GM12874 (cell line): Measurements from ENCODE around the gene ANKRD28.

ENCODE experiments used
- TF ChIP-seq, protein P1 (sequence below): IDR thresholded peaks from 2 replicates; pipeline ENCODE4 v1.5.1; 2011; ENCODE audit warnings: low read depth, mild to moderate bottlenecking, control low read depth, low read length, moderate library complexity; ENCODE audit not compliant: insufficient read depth

Gene ANKRD28

DNA sequence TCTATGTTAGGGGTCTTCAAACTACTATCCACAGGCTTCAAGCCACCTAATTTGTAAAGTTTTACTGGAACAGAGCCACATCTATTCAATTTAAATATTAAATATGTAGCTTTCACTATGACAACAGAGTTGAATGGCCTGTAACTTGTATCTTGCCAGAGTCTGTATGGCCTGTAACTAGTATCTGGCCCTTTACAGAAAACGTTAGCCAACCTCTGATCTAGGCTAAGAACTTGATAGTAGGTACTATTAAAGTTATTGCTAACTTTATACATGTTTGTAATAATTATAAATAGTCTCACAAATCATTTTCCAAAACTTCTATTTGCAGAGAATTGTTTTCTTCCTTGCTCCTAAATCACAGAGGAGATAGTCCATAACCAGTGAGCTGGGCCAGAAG lies 40.0 kb downstream of the ANKRD28 start:
- TF ChIP-seq, protein P1, sequence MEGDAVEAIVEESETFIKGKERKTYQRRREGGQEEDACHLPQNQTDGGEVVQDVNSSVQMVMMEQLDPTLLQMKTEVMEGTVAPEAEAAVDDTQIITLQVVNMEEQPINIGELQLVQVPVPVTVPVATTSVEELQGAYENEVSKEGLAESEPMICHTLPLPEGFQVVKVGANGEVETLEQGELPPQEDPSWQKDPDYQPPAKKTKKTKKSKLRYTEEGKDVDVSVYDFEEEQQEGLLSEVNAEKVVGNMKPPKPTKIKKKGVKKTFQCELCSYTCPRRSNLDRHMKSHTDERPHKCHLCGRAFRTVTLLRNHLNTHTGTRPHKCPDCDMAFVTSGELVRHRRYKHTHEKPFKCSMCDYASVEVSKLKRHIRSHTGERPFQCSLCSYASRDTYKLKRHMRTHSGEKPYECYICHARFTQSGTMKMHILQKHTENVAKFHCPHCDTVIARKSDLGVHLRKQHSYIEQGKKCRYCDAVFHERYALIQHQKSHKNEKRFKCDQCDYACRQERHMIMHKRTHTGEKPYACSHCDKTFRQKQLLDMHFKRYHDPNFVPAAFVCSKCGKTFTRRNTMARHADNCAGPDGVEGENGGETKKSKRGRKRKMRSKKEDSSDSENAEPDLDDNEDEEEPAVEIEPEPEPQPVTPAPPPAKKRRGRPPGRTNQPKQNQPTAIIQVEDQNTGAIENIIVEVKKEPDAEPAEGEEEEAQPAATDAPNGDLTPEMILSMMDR, result no peak

DNA sequence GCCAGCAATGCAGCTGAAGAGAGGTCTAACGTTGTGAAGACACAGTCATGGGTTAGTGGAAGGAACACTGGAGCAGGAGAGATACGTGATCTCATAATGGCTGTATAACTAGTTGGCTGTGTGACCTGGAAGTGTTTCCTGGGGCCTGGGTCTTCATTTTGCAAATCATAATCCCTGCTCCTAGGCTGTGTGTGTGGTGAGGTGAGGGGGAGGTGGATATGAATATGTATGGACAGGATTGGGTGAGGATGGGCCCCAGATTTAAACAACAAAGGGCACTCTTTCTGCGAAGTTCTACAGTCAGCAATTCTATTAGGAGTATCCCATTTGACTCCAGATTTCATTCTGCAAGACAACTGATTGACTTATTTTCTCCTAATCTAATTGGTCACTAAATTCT lies 41.3 kb downstream of the ANKRD28 start:
- TF ChIP-seq, protein P1, result no peak

DNA sequence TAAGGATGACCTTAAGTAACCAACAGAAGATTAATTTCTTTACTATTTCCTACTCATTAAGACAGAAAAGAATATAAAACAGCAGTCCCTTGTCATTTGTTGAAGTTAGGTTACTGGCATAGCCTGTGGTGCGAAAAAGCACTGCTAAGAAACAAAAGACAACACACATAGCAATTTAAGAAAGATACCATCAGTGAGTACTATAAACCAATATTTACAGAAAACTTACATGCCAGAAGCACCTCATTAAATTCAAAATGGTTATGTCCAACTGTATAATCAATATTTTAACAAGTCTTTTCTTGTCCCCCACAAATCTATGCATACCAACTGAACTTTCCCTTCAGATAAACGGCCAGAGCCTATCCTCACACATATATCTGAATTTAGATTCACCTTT lies 42.0 kb downstream of the ANKRD28 start:
- TF ChIP-seq, protein P1, result no peak

DNA sequence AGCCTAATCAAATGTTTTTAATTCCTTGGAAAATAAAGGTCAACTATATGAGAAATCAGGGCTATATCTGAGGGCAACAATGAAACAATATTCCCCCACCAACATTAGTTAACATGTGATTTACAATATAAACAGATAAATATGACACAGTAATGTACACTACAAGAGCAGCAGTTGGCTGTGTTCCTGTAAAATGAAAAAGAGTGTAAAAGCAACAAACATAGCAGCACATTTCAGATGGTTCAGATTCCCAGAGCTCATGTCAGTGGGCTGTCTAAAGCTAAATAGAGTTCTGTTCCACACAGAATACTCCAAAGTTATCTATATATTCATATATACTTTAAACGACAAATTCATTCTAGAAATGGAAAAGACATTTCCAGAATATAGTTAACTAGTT lies 42.6 kb downstream of the ANKRD28 start:
- TF ChIP-seq, protein P1, result no peak

DNA sequence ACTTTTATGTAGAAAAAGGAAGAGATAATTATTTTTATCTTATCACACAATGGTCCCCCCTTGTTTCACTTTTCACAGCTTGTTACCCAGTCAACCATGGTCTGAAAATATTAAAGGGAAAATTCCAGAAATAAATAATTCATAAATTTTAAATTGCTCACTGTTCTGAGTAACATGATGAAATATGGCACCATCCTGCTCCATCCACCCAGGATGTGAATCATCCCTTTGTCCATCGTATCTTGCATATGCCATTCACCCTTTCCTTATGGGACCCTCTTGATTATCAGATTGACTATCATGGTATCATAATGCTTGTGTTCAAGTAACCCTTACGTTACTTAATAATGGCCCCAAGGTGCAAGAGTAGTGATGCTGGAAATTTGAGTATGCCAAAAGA lies 43.7 kb downstream of the ANKRD28 start:
- TF ChIP-seq, protein P1, result no peak

DNA sequence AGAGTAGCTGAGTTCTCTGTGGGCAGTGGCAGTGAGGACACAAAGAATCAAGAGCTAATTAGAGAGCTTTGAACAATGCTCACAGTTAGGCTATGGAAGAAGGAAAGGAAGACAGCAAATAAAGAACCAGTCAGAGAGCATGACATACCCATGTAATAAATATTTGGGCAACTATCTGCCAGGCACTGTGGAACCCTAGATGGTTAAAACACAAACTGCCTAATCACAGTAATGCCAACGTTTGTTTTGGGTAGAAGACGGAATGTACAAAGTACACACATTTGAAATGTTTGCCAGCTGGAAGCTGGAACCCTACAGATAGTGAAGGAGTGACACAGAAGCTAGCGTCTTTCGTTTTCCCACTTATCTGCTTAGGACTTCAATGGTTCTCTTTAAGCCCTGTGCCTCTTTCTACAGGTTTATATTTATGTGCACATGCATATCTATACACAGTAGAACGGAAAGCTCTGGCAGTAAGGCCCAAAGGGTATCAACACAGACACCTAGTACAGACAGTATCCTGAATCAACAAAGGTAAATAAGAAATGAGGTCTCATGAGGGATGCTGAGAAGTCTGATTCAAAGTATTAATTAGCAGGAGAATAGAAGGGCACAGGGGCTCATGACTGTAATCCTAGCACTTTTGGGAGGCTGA lies 44.6 kb downstream of the ANKRD28 start:
- TF ChIP-seq, protein P1, result no peak

DNA sequence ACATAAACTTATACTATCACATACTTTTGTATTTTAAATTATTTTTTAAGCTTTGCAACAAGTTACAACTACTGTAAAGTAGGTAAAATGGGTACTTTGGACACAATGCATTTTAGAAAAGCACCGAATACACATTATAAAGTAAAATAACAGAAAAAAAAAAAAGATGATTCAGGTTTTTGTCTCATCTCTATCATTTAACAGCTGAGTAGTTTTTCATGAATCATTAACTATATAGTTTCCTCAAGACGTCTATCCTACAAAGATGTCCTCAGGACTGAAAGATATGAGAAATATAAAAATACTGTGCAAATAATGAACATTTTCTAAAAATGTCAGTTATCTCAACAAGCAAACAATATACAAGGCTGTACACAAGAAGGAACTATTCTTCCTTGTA lies 46.9 kb downstream of the ANKRD28 start:
- TF ChIP-seq, protein P1, result no peak
